COLO829 (cell line): ENCODE results near the gene GIMAP1.
"Not testable (repeated sequence)": the region's sequence is repeated elsewhere in the genome, so short reads cannot be mapped to it uniquely, and the experiment has no call there.

Experiments
- DNase-seq: peaks from one replicate; pipeline ENCODE4 v3.0.0; 2012; ENCODE audit warnings: low spot score

Gene GIMAP1

GRCh38 chr7:150716368-150716767 lies at the start of gene GIMAP1:
Gene GIMAP1 (plus strand): TSS chr7:150716613. CDS start chr7:150719048, 2,435 bp downstream.
- DNase-seq: no peak

GRCh38 chr7:150668472-150668911 lies 47.9 kb upstream of the GIMAP1 start:
- no peak for DNase-seq

GRCh38 chr7:150668977-150669376 lies 47.4 kb upstream of the GIMAP1 start:
- no peak for DNase-seq

- not testable (repeated sequence) for DNase-seq
Observed at GRCh38 chr7:150671798-150672585, 44.4 kb upstream of the GIMAP1 start.

GRCh38 chr7:150675714-150676113 lies 40.7 kb upstream of the GIMAP1 start:
- no peak for DNase-seq

GRCh38 chr7:150676276-150676675 lies 40.1 kb upstream of the GIMAP1 start:
- not testable (repeated sequence) for DNase-seq

GRCh38 chr7:150676854-150677253 lies 39.6 kb upstream of the GIMAP1 start:
- DNase-seq: not testable (repeated sequence)

GRCh38 chr7:150678601-150679000 lies 37.8 kb upstream of the GIMAP1 start:
- DNase-seq: not testable (repeated sequence)

- not testable (repeated sequence) for DNase-seq
Observed at GRCh38 chr7:150680364-150680763, 36.0 kb upstream of the GIMAP1 start.

- peak; percentile 35 for DNase-seq
Observed at GRCh38 chr7:150685219-150686029, 31.0 kb upstream of the GIMAP1 start, which contains the start of gene GIMAP2. Gene GIMAP2 (plus strand): TSS chr7:150685706. CDS start chr7:150687060, 1,354 bp downstream.

- no peak for DNase-seq
Observed at GRCh38 chr7:150686030-150686631, 30.3 kb upstream of the GIMAP1 start.

GRCh38 chr7:150688630-150689029 lies 27.8 kb upstream of the GIMAP1 start:
- no peak for DNase-seq

- no peak for DNase-seq
Observed at GRCh38 chr7:150695654-150696053, 20.8 kb upstream of the GIMAP1 start.

- DNase-seq: no peak
Observed at GRCh38 chr7:150703209-150703608, 13.2 kb upstream of the GIMAP1 start.

GRCh38 chr7:150715293-150715692 lies 1.1 kb upstream of the GIMAP1 start:
- no peak for DNase-seq

- no peak for DNase-seq
Observed at GRCh38 chr7:150715738-150716137, 675 bp upstream of the GIMAP1 start.

GRCh38 chr7:150716939-150717338 lies 526 bp downstream of the GIMAP1 start:
- no peak for DNase-seq

GRCh38 chr7:150717814-150718420 lies 1.5 kb downstream of the GIMAP1 start:
- DNase-seq: no peak

GRCh38 chr7:150719436-150719835 lies 3.0 kb downstream of the GIMAP1 start:
- no peak for DNase-seq

- DNase-seq: no peak
Observed at GRCh38 chr7:150719960-150720891, 3.8 kb downstream of the GIMAP1 start.

GRCh38 chr7:150721970-150722373 lies 5.6 kb downstream of the GIMAP1 start:
- no peak for DNase-seq
